Middle frontal gyrus (tissue), 1 donor: ENCODE measurements around the gene FMNL2.
A peak's percentile ranks its signal among the peaks of the same experiment; 100 is the strongest.

Experiments
- DNase-seq: peaks from one replicate; pipeline ENCODE4 v3.0.0-alpha.2; 2015; ENCODE audit warnings: low spot score; ENCODE audit errors: extremely low spot score

The FMNL2 gene

GRCh38 chr2:152492911-152493310 lies 157.9 kb downstream of the FMNL2 start:
- no peak for DNase-seq

DNA sequence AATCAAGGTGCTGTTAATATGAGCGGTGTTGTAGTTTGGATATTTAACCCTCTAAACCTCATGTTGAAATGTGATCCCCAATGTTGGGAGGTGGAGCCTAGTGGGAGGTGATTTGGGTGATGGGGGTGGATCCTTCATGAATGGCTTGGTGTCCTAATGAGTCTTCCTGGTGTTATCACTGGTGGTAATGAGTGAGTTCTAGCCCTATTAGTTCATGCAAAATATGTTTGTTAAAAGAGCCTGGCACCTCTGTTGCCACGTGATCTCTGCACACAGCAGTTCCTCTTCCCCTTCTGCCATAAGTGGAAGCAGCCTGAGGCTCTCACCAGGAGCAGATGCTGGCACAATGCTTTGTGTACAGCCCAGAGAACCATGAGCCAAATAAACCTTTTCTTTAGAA lies 158.4 kb downstream of the FMNL2 start:
- no peak for DNase-seq

GRCh38 chr2:152493945-152494528 lies 159.1 kb downstream of the FMNL2 start:
- DNase-seq: no peak

GRCh38 chr2:152496371-152496770 lies 161.4 kb downstream of the FMNL2 start:
- DNase-seq: no peak

DNA sequence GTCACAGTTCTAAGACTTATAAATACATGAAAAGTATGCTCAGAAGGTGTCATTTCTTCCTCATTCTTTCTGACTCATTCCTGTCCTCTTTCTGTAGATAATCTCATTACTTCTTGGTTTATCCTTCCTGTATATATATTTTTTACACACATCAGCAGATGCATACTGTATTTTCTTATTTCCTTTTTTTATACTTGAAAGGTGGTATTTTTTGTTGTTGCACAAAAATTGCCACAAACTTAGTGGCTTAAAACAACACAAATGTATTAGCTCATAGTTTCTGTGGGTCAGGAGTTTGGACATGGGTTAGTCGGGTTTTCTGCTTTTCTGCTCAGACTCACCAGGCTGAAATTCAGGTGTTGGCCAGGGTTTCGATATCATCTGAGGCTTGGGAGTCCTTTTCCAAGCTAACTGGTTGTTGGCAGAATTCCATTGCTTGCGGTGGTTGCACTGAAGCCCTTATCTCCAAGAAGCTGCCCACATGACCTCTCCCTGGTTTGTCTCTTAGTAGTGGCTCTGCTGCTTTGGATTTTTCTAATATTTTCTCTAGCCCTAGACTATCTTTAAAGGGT lies 162.6 kb downstream of the FMNL2 start:
- DNase-seq: no peak

DNA sequence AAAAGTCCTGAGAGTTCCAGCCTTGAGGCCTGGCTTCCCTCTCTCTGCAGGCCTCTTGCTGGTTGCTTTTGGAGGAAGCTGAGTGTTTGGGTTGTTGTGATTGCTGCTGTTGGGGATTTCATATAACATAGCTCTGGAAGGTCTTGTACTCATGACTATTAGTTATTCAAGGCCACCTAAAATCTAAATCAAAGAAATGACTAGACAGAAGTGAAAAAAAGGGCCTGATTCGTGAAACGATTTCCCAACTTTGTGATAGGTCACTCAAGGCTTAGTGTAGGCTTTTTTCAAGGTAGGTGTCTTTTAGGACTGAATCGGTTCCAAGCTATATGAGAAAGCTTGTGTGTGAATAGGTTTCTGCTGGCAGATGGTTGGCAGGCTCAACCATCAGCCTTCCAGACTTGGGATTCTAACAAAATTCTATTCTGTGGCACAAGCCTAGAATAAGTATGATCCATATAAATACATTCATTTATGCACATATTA lies 164.4 kb downstream of the FMNL2 start:
- peak; percentile 40 for DNase-seq

GRCh38 chr2:152499896-152500735 lies 165.1 kb downstream of the FMNL2 start:
- no peak for DNase-seq

- no peak for DNase-seq
Observed at GRCh38 chr2:152500772-152501171, 165.8 kb downstream of the FMNL2 start.

DNA sequence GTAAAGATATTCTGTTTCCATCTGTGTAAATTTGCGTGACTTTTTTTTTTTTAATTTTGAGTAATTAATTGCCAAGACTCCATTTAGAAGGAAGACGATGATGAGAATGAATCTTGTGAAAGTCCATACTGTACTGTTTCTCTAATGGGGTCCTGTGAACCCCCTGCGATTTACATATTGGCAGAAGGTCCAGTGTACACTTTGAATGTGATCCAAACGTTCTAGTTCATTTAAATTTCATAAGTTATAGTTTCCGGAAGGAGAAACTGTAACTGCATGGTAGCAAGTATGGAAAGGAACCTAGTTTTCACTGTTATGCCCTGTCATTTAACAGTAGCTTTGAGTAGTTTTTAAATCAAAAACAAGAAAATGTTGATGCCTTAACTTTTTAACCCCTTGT lies 166.7 kb downstream of the FMNL2 start:
- no peak for DNase-seq

GRCh38 chr2:152504618-152505017 lies 169.6 kb downstream of the FMNL2 start:
- DNase-seq: no peak

DNA sequence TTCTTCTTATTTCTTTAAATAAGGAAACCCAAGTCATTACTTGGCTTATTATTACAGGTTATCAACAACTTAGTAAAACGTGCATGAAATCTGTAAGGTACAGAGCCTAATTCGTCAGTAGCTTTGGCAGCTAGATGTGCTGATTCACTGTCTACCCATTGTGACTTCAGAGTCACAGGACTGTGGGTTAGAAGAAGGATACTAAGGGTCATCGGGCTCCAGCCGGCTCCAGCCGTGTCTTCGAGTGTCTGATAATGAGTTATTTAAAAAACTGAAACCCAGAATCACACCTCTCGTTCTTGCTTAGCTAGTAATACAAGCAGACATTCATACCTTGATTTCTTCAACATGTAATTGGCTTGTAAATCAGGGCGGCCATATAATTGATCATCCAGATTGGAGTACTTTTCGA lies 170.5 kb downstream of the FMNL2 start:
- no peak for DNase-seq

GRCh38 chr2:152506843-152507242 lies 171.9 kb downstream of the FMNL2 start:
- no peak for DNase-seq

DNA sequence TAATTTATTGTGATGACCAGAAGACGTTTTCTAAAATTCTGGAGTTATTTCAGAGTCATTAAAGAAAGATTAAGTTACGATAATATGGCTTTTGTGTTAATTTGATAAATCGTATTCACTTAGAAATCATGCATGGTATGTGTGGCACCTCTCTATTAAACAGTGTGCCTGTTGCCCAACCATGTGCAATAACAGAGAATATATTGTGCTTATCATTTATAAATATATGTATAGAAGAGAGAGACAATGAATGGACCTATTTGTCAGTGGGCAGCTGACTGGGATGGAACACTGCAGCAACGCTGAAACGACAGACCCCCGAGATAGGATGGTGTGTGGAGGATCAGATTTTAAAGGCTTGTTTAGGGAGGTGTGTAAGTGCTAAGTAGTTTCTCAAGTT lies 172.9 kb downstream of the FMNL2 start:
- no peak for DNase-seq

DNA sequence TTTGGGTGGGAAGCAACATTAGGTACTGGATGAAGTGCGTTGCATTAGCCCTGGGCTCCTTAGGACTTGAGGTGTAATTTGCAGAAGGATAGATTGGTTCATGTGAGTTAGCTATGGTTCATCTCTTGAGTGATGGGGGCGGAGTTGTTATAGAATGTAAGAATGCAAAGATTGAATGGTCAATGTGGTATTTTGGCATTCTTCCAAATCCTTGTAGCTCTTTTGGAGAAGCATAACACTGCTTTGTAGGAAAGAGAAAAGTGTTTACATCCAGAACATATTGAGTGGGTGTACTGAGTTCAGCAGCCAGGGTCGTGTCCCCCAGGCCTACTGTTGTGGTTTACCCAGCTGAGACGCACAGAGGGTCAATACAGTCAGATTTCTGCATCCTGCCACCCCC lies 173.5 kb downstream of the FMNL2 start:
- DNase-seq: no peak

DNA sequence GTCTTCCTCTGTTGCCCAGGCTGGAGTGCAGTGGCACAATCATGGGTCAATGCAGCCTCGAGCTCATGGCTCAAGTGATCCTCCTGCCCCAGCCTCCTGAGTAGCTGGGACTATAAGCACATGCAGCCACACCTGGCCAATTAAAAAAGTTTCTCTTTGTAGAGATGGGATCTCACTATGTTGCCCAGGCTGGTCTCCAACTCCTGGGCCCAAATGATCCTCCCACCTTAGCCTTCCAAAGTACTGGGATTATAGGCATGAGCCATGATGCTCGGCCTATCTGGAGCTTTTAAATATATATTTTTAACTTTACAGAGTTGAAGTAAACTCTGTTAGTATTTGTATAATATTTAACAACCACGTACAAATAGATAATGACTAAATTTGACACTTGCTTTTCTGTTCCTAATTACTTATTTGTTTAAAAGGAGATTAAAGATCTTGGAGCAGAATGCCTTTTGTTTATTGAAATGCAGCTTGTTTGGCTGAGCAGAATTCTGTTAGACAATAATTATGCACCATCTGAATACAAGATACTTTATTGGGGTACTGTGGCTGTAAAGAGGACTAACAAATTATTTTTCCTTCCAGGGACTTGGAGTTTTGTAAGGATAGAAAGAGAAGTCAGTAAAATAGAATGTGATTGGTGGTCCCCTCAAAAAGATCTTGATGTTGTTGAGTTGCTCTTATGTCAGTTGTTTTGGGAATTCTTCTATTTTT lies 175.0 kb downstream of the FMNL2 start:
- no peak for DNase-seq

- DNase-seq: no peak
Observed at GRCh38 chr2:152510621-152511020, 175.6 kb downstream of the FMNL2 start.

DNA sequence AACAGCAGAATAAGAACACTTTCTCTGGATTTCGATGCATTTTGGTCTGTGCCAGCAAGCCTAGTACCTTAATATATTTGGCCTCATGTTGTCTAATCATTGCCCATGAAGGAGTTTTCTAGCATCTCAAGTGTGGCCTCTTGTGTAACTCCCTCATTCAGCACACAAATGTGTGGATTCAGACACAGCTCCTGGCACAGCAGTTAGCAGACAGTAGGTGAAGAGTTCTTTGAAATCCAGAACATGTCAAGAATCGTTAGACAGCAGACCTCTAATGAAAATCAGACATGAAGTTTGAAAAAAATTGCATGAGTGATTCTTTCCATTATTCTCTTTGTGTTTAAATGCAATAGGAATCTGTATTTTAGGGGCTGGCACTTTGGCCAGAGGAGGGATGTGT lies 177.0 kb downstream of the FMNL2 start:
- DNase-seq: no peak

- no peak for DNase-seq
Observed at GRCh38 chr2:152513029-152513428, 178.1 kb downstream of the FMNL2 start.

- DNase-seq: no peak
Observed at GRCh38 chr2:152513681-152514080, 178.7 kb downstream of the FMNL2 start.

DNA sequence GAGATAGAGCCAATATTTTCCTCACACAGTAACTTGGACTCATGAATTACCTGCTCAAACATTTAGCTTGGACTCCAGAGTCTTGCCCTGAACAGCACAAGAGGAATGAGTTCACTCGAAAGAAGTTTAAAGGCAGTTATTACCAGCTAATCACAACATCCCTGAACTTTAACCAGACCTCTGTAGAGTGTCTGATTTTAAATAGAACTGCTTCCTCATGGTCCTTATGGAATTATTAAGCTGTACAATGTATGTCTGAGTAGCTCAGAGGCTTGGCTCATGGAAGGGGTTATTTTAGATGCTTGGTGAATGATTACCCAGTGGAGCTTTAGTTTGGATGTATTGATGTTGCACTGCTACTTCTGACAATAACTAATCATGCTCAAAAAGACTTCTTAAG lies 183.1 kb downstream of the FMNL2 start:
- no peak for DNase-seq

DNA sequence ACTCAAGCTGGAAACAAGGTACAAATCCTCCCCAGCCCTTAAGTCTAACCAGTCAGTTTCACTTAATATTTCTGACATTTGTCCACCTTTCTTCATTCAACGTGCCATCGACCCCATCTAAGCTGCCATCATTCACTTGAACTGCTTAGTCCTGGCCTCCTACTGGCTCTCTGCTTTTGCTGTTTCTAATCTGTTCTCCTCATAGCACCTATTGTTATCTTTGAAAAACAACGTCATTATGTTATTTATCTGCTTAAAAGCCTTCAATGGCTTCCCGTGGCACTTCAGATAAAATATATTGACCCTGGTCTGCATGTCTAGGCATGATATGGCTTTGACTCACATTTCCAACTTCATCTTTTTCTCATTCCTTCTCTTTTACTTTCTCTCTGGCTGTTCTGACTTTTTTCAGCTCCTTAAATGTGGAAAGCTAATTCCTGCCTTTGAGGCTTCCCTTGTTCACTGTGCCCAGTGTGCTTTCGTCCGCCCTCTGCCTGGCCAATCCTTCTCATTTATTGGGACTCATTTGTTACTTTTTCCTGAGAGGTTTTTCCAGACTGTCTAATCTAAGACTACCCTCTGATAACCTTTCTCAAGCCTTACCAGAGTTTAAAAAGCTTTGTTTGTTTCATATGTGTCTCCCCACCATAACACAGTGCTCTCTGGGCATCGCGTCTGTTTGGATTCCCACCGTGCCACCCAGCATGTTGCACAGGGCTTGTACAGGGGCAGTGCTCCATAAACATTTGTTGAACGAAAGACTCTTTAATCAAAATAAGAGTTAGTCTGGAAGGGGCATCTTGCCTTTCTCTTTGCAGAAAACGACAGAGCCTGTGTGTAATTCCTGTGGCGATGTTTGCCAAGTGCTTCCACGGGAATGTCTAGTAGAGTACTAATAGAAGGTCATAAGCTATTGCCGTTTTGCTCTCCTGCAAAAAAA lies 183.9 kb downstream of the FMNL2 start:
- no peak for DNase-seq
